H9 (cell line): ENCODE results near the gene INTS6. TPM values are rescaled to one million over a fixed set of nuclear protein-coding genes. Genes with fewer than 3 reads are reported as not detected.

Experiments used
- DNase-seq: peaks from one replicate; pipeline ENCODE4 v3.0.0-alpha.2; 2017
- H2AFZ ChIP-seq: one replicate; pipeline ENCODE4 v1.6.1; 2013; ENCODE audit warnings: mild to moderate bottlenecking, low read length, control low read depth, moderate library complexity
- H2AK5ac ChIP-seq: 2 replicates; pipeline ENCODE4 v1.6.1; 2013; ENCODE audit warnings: low read length, control low read depth, mixed read lengths; ENCODE audit not compliant: insufficient read length
- H2BK120ac ChIP-seq: one replicate; pipeline ENCODE4 v1.6.1; 2013; ENCODE audit warnings: low read depth, mild to moderate bottlenecking, low read length, control low read depth, inconsistent platforms; ENCODE audit not compliant: poor library complexity, severe bottlenecking
- H2BK12ac ChIP-seq: 2 replicates; pipeline ENCODE4 v1.6.1; 2013; ENCODE audit warnings: low read length, control low read depth, mixed read lengths, low read depth; ENCODE audit not compliant: insufficient read length
- H2BK15ac ChIP-seq: 2 replicates; pipeline ENCODE4 v1.6.1; 2013; ENCODE audit warnings: low read depth, low read length, control low read depth
- H2BK20ac ChIP-seq: one replicate; pipeline ENCODE4 v1.6.1; 2013; ENCODE audit warnings: low read depth, mild to moderate bottlenecking, low read length, control low read depth, inconsistent platforms; ENCODE audit not compliant: poor library complexity, severe bottlenecking
- H2BK5ac ChIP-seq: 2 replicates; pipeline ENCODE4 v1.6.1; 2013; ENCODE audit warnings: low read length, control low read depth, mixed read lengths; ENCODE audit not compliant: insufficient read length
- H3K14ac ChIP-seq: 2 replicates; pipeline ENCODE4 v1.6.1; 2013; ENCODE audit warnings: low read length, control low read depth; ENCODE audit not compliant: insufficient read depth
- H3K18ac ChIP-seq: 2 replicates; pipeline ENCODE4 v1.6.1; 2013; ENCODE audit warnings: low read depth, mild to moderate bottlenecking, mixed read lengths, low read length, control low read depth; ENCODE audit not compliant: insufficient read length
- H3K23ac ChIP-seq: 2 replicates; pipeline ENCODE4 v1.6.1; 2013; ENCODE audit warnings: low read length, control low read depth, mixed read lengths, low read depth; ENCODE audit not compliant: insufficient read length
- H3K23me2 ChIP-seq: 2 replicates; pipeline ENCODE4 v1.6.1; 2013; ENCODE audit warnings: low read depth, mild to moderate bottlenecking, mixed read lengths, low read length, control low read depth; ENCODE audit not compliant: insufficient read length, poor library complexity, severe bottlenecking
- H3K27ac ChIP-seq: 2 replicates; pipeline ENCODE4 v1.5.1; 2013; ENCODE audit warnings: low read length, control low read depth, mixed read lengths, low read depth; ENCODE audit not compliant: insufficient read length
- H3K27me3 ChIP-seq: 2 replicates; pipeline ENCODE4 v1.6.1; 2013; ENCODE audit warnings: low read length, control low read depth, inconsistent platforms; ENCODE audit not compliant: insufficient read depth
- H3K4ac ChIP-seq: 2 replicates; pipeline ENCODE4 v1.6.1; 2013; ENCODE audit warnings: low read depth, mild to moderate bottlenecking, control low read depth, inconsistent platforms, low read length, moderate library complexity
- H3K4me1 ChIP-seq: 2 replicates; pipeline ENCODE4 v1.6.1; 2013; ENCODE audit warnings: low read length, control low read depth, inconsistent platforms; ENCODE audit not compliant: insufficient read depth
- H3K4me2 ChIP-seq: 2 replicates; pipeline ENCODE4 v1.6.1; 2013; ENCODE audit warnings: low read length, control low read depth, mixed read lengths; ENCODE audit not compliant: insufficient read length, insufficient read depth
- H3K56ac ChIP-seq: 2 replicates; pipeline ENCODE4 v1.6.1; 2013; ENCODE audit warnings: low read depth, mild to moderate bottlenecking, mixed read lengths, low read length, control low read depth; ENCODE audit not compliant: insufficient read length
- H3K79me1 ChIP-seq: 2 replicates; pipeline ENCODE4 v1.6.1; 2013; ENCODE audit warnings: low read depth, mild to moderate bottlenecking, moderate library complexity, low read length, control low read depth, inconsistent platforms; ENCODE audit not compliant: insufficient read depth, poor library complexity, severe bottlenecking
- H3K79me2 ChIP-seq: 2 replicates; pipeline ENCODE4 v1.6.1; 2013; ENCODE audit warnings: low read length, control low read depth, inconsistent platforms; ENCODE audit not compliant: insufficient read depth
- H3K9ac ChIP-seq: 2 replicates; pipeline ENCODE4 v1.6.1; 2013; ENCODE audit warnings: low read length, control low read depth, mixed read lengths; ENCODE audit not compliant: insufficient read length; ENCODE audit errors: extremely low read depth
- H3K9me3 ChIP-seq: one replicate; pipeline ENCODE4 v1.6.1; 2013; ENCODE audit warnings: low read depth, low read length, inconsistent platforms; ENCODE audit not compliant: control insufficient read depth
- H3T11ph ChIP-seq: one replicate; pipeline ENCODE4 v1.6.1; 2013; ENCODE audit warnings: mild to moderate bottlenecking, low read length, control low read depth, inconsistent platforms
- H4K20me1 ChIP-seq: one replicate; pipeline ENCODE4 v1.6.1; 2013; ENCODE audit not compliant: control insufficient read depth, insufficient read length, insufficient read depth
- H4K5ac ChIP-seq: 2 replicates; pipeline ENCODE4 v1.6.1; 2013; ENCODE audit warnings: low read depth, mild to moderate bottlenecking, mixed read lengths, low read length, control low read depth; ENCODE audit not compliant: insufficient read length
- H4K8ac ChIP-seq: replicated peaks from 2 replicates; pipeline ENCODE4 v1.6.1; 2013; ENCODE audit warnings: low read length, control low read depth, mixed read lengths, low read depth; ENCODE audit not compliant: insufficient read length
- H4K91ac ChIP-seq: 2 replicates; pipeline ENCODE4 v1.6.1; 2013; ENCODE audit warnings: low read depth, mild to moderate bottlenecking, moderate library complexity, mixed read lengths, low read length, control low read depth; ENCODE audit not compliant: insufficient read length
- H3K27ac Mint-ChIP-seq, 3 experiments: 2 replicates in 2 of 3; 3 replicates in 1 of 3; pipeline ENCODE4 v1.8.0; 2020 to 2021; ENCODE audit warnings: mixed read lengths in 3 of 3, mild to moderate bottlenecking in 1 of 3, moderate library complexity in 1 of 3
- H3K27me3 Mint-ChIP-seq: 2 replicates; pipeline ENCODE4 v1.8.0; 2021; ENCODE audit warnings: low read depth, mild to moderate bottlenecking, moderate library complexity, mixed read lengths
- H3K36me3 Mint-ChIP-seq, 3 experiments: 2 replicates in 2 of 3; 3 replicates in 1 of 3; pipeline ENCODE4 v1.8.0; 2020 to 2021; ENCODE audit warnings: low read depth in 3 of 3, mixed read lengths in 3 of 3; ENCODE audit not compliant: insufficient read depth in 1 of 3
- H3K4me1 Mint-ChIP-seq, 2 experiments: 2 replicates each; pipeline ENCODE4 v1.8.0; 2020; ENCODE audit warnings: mixed read lengths in 2 of 2
- H3K4me3 Mint-ChIP-seq, 2 experiments: 2 replicates in 1 of 2; 3 replicates in 1 of 2; pipeline ENCODE4 v1.8.0; 2020 to 2021; ENCODE audit warnings: mild to moderate bottlenecking in 2 of 2, mixed read lengths in 2 of 2, moderate library complexity in 1 of 2
- H3K9me3 Mint-ChIP-seq, 2 experiments: 2 replicates in 1 of 2; 3 replicates in 1 of 2; pipeline ENCODE4 v1.8.0; 2020; ENCODE audit warnings: mild to moderate bottlenecking in 2 of 2, mixed read lengths in 2 of 2, moderate library complexity in 1 of 2
- WGBS: extraction: QIAGEN DNeasy Blood & Tissue Kit; methylation state at CpG from one replicate; pipeline ENCODE4 v1.1.7; 2013; ENCODE audit warnings: missing lambda C conversion rate, low lambda C conversion rate, mixed read lengths; ENCODE audit not compliant: insufficient read length; ENCODE audit errors: extremely low coverage; 5-methylcytosine and 5-hydroxymethylcytosine counted together
- total RNA-seq: library from RNA; stranded (reverse); gene quantifications from 2 replicates; pipeline ENCODE4 v1.2.1, GENCODE V29; 2021
- TF ChIP-seq, protein P1 (sequence below): fragments of 200-600 bp; sonication (generic); conservative IDR thresholded peaks from 3 replicates; pipeline ENCODE4 v1.8.0; 2021; ENCODE audit warnings: antibody characterized with exemption, mild to moderate bottlenecking

The INTS6 gene
- total RNA-seq, 1 experiment from 2014 or later = 61.2 TPM

DNA sequence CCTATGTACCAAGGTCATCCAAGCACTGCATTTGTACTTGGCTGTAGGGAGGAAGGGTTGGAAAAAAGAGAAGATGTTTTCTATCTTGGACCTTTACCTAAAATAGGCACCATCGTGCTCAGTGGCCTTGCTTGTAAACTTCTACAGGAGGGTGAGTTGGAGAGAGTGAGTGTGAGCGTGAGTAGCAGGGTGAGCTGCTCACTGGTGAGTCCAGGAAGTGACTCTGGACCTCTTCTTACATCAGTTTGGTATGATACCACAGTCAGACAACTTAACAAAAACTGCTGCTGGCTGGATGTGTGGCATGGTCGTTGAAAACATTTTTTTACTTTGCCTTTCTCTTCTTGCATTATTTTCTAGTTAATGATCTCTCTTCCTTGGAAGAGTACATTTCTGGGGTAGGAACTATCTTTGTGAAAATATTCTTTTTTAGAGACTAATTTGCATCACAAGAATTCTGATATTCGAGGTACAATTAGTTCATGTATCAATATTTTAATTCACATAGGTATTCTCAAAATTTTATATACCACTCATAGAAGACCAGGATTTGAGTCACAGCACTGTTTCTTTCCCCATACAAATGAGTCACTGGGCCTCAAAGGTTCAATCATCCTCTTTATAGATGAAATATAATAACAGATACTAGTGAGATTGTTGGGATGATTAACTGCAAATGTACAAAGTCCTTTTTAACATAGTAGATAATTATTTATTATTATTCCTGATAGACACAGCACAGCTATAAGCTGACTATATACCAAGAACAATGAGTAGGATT is 112.7 kb downstream of the INTS6 start:
- no CpG with 5 or more reads among the region's 4 CpGs for WGBS
- no peak overlapping the region for H3K27ac Mint-ChIP-seq
- Histone ChIP-seq H4K8ac (no peak overlapping the region), H3K56ac (no peak overlapping the region), H2BK120ac (no peak overlapping the region), H3K27me3 (no peaks in the 10 kb centered on the region), H2BK5ac (no peak overlapping the region), H2AFZ (no peak overlapping the region), H3K4me2 (no peak overlapping the region), H2BK20ac (no peak overlapping the region), H2BK12ac (no peak overlapping the region), H4K91ac (no peak overlapping the region), H3K4me1 (no peaks in the 10 kb centered on the region; the same call in 1 of the 2 replicates), H3K23ac (no peak overlapping the region), H3K23me2 (no peaks in the 10 kb centered on the region), H3K79me1 (no peaks in the 10 kb centered on the region), H3K4ac (no peak overlapping the region), H3K18ac (no peak overlapping the region), H2AK5ac (no peak overlapping the region), H4K5ac (no peak overlapping the region), H2BK15ac (no peak overlapping the region), H3K9ac (no peak overlapping the region), H4K20me1 (no peaks in the 10 kb centered on the region), H3K14ac (no peak overlapping the region), H3K79me2 (no peaks in the 10 kb centered on the region), H3K9me3 (no peaks in the 10 kb centered on the region), H3T11ph (no peak overlapping the region), H3K27ac (no peak overlapping the region)
- no peak for DNase-seq
- TF ChIP-seq, protein P1, sequence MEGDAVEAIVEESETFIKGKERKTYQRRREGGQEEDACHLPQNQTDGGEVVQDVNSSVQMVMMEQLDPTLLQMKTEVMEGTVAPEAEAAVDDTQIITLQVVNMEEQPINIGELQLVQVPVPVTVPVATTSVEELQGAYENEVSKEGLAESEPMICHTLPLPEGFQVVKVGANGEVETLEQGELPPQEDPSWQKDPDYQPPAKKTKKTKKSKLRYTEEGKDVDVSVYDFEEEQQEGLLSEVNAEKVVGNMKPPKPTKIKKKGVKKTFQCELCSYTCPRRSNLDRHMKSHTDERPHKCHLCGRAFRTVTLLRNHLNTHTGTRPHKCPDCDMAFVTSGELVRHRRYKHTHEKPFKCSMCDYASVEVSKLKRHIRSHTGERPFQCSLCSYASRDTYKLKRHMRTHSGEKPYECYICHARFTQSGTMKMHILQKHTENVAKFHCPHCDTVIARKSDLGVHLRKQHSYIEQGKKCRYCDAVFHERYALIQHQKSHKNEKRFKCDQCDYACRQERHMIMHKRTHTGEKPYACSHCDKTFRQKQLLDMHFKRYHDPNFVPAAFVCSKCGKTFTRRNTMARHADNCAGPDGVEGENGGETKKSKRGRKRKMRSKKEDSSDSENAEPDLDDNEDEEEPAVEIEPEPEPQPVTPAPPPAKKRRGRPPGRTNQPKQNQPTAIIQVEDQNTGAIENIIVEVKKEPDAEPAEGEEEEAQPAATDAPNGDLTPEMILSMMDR = no peak
- H3K4me1 Mint-ChIP-seq = peaks cover 20 to 31% of the 10 kb centered on the region in 2 experiments
- no peaks in the 10 kb centered on the region for H3K9me3 Mint-ChIP-seq
- no peaks in the 10 kb centered on the region for H3K36me3 Mint-ChIP-seq
- H3K4me3 Mint-ChIP-seq = no peak overlapping the region
- H3K27me3 Mint-ChIP-seq = no peaks in the 10 kb centered on the region; the same call in none of the 2 replicates
